Measurements from ENCODE around the gene STARD10.
"Not testable (repeated sequence)": the region's sequence is repeated elsewhere in the genome, so short reads cannot be mapped to it uniquely, and the experiment has no call there.

The STARD10 gene

DNA sequence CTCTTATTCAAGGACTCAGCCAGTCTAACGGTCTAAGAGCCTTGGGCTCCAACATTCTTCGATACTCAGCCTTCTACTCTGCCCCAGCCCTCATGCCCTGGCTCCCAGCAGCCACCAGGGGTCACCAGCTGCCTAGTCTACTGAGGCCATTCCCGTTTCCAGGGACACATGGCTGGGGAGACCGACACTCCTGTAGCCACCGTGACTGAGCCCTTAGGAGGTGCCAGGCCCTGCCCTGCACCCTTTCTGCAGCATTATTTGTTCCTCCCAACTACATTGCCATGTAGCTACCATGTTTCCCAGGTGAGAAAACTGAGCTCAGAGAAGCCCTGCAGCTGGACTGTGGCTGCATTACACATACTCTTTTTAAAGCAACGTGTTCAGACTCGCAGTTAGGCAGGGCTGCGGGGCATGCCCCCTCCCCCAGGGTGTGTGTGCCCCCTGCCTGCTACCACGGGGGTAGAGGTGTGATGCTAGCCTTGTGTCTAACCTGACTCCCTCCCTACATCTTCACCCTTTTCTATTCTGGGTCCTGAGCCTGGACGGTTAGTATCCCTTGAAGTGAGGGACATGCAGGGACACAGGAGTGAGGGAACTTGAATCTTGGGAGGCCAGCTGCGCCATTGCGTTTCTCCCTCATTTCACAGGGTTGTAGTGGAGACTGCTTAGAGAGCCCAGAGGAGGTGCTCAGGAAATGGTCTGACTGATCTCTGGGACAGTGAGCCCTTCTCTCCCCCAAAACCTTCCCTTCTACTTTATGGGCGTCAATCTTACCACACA lies 37.9 kb upstream of the STARD10 start:
- peak; percentile 70 for ATAC-seq (replicated peaks)
- Mint-ChIP-seq H3K4me1 (ENCODE audit: low read depth in 2 of 2) (peaks cover 25 to 28% of the 10 kb centered on the region in 2 donors), H3K27ac (peak overlapping the region; percentile 62 to 96)

GRCh38 chr11:72829884-72830533 lies 36.2 kb upstream of the STARD10 start:
- Mint-ChIP-seq H3K27me3 (no peaks in the 10 kb centered on the region), H3K4me1 (ENCODE audit: low read depth in 2 of 2) (peaks cover 21 to 28% of the 10 kb centered on the region in 2 donors), H3K27ac (peak overlapping the region; percentile 88 to 96), H3K9me3 (no peaks in the 10 kb centered on the region), H3K4me3 (no peak overlapping the region), H3K36me3 (ENCODE audit: insufficient read depth) (peaks cover 38% of the 10 kb centered on the region)
- no peak for DNase-seq
- ATAC-seq (replicated peaks) = no peak

More for the DNA sequence above, 37.9 kb upstream of the STARD10 start:
- Mint-ChIP-seq H3K36me3 (ENCODE audit: insufficient read depth) (peaks cover 40% of the 10 kb centered on the region), H3K27me3 (no peaks in the 10 kb centered on the region), H3K9me3 (no peaks in the 10 kb centered on the region), H3K4me3 (no peak overlapping the region)
- peak; percentile 34 to 52 (median 40) for DNase-seq

DNA sequence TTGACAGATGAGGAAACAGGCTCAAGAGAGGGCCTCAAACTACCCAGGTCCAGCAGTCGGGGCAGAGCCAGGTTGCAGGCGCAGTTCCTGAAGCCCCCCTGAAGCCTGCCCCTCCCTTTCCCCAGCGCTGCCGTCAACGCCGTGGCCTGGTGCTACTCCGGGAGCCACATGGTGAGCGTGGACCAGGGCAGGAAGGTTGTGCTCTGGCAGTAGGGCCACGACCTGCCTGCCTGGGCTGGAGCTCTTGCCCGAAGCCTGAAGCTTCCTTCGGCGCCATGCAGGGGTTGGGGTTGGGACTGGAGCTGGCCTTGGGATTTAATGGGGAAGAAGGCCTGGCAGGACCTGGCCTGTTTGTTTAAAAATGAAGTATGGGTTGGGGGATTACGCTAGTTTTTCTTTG lies 35.3 kb upstream of the STARD10 start:
- Mint-ChIP-seq H3K4me1 (ENCODE audit: low read depth in 2 of 2) (peaks cover 22 to 28% of the 10 kb centered on the region in 2 donors), H3K4me3 (peak overlapping the region in 1 of 2 donors; percentile 69), H3K36me3 (ENCODE audit: insufficient read depth) (peaks cover 42% of the 10 kb centered on the region), H3K27me3 (no peaks in the 10 kb centered on the region), H3K9me3 (no peaks in the 10 kb centered on the region), H3K27ac (peak overlapping the region; percentile 86 to 96)
- no peak for DNase-seq
- no peak for ATAC-seq (replicated peaks)

- no peaks in the 10 kb centered on the region for H3K9me3 Mint-ChIP-seq
- peak overlapping the region in 1 of 2 donors; percentile 69 for H3K4me3 Mint-ChIP-seq
- H3K27ac Mint-ChIP-seq = peak overlapping the region; percentile 86 to 96
- H3K36me3 Mint-ChIP-seq (ENCODE audit: insufficient read depth) = peaks cover 45% of the 10 kb centered on the region
- H3K4me1 Mint-ChIP-seq (ENCODE audit: low read depth in 2 of 2) = peaks cover 23 to 29% of the 10 kb centered on the region in 2 donors
- ATAC-seq (replicated peaks) = no peak
- H3K27me3 Mint-ChIP-seq = no peaks in the 10 kb centered on the region
- DNase-seq = no peak
These were observed 34.9 kb upstream of the STARD10 start for GRCh38 chr11:72828692-72829101.

GRCh38 chr11:72828081-72828567 lies 34.3 kb upstream of the STARD10 start:
- H3K4me3 Mint-ChIP-seq = peak overlapping the region in 1 of 2 donors; percentile 69
- H3K4me1 Mint-ChIP-seq (ENCODE audit: low read depth in 2 of 2) = peaks cover 25 to 32% of the 10 kb centered on the region in 2 donors
- H3K36me3 Mint-ChIP-seq (ENCODE audit: insufficient read depth) = peaks cover 49% of the 10 kb centered on the region
- DNase-seq (no peak), ATAC-seq (replicated peaks) (peak; percentile 39)
- no peaks in the 10 kb centered on the region for H3K27me3 Mint-ChIP-seq
- no peaks in the 10 kb centered on the region for H3K9me3 Mint-ChIP-seq
- H3K27ac Mint-ChIP-seq = peak overlapping the region; percentile 86 to 96

GRCh38 chr11:72827656-72828055 lies 33.8 kb upstream of the STARD10 start:
- DNase-seq, H3K27me3 Mint-ChIP-seq, H3K9me3 Mint-ChIP-seq: not testable (repeated sequence)
- Mint-ChIP-seq H3K36me3 (ENCODE audit: insufficient read depth) (peaks cover 53% of the 10 kb centered on the region), H3K4me3 (peak overlapping the region in 1 of 2 donors; percentile 69), H3K27ac (peak overlapping the region; percentile 86 to 96), H3K4me1 (ENCODE audit: low read depth in 2 of 2) (peaks cover 25 to 32% of the 10 kb centered on the region in 2 donors)
- ATAC-seq (replicated peaks) = peak; percentile 78

GRCh38 chr11:72826942-72827480 lies 33.2 kb upstream of the STARD10 start:
- peaks cover 52% of the 10 kb centered on the region for H3K36me3 Mint-ChIP-seq (ENCODE audit: insufficient read depth)
- no peaks in the 10 kb centered on the region for H3K9me3 Mint-ChIP-seq
- peak overlapping the region in 1 of 2 donors; percentile 69 for H3K4me3 Mint-ChIP-seq
- ATAC-seq (replicated peaks) (no peak), DNase-seq (no peak)
- peak overlapping the region; percentile 86 to 96 for H3K27ac Mint-ChIP-seq
- H3K4me1 Mint-ChIP-seq (ENCODE audit: low read depth in 2 of 2) = peaks cover 25 to 30% of the 10 kb centered on the region in 2 donors
- no peaks in the 10 kb centered on the region for H3K27me3 Mint-ChIP-seq

GRCh38 chr11:72826191-72826941 lies 32.5 kb upstream of the STARD10 start:
- Mint-ChIP-seq H3K4me1 (ENCODE audit: low read depth in 2 of 2) (peaks cover 22 to 24% of the 10 kb centered on the region in 2 donors), H3K27ac (peak overlapping the region; percentile 86 to 96), H3K27me3 (no peaks in the 10 kb centered on the region), H3K9me3 (no peaks in the 10 kb centered on the region), H3K4me3 (no peak overlapping the region), H3K36me3 (ENCODE audit: insufficient read depth) (peaks cover 57% of the 10 kb centered on the region)
- ATAC-seq (replicated peaks) = no peak
- DNase-seq = no peak

DNA sequence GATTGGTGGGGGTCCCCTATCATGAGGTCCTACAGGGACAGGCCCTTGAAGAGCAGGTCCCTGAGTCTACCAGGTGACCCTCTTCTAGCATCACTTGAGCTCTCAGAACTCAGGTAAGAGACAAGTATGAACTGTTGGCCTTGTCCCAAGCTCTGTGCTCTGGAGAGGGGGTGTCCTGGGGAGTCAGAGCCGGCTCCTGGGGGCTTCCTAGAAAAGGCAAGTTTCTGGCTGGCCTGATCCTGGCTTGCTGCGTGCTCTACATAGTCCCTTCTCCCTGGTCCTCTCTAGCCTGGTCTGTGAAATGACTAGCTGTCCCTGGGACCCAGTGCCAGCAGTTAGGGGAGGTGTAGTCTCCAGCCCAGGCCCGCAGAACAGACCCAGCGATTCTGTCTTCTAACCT lies 31.8 kb upstream of the STARD10 start:
- Mint-ChIP-seq H3K36me3 (ENCODE audit: insufficient read depth) (peaks cover 60% of the 10 kb centered on the region), H3K9me3 (no peaks in the 10 kb centered on the region), H3K4me3 (no peak overlapping the region), H3K4me1 (ENCODE audit: low read depth in 2 of 2) (peaks cover 21 to 27% of the 10 kb centered on the region in 2 donors), H3K27ac (peak overlapping the region; percentile 64 to 96), H3K27me3 (no peaks in the 10 kb centered on the region)
- ATAC-seq (replicated peaks) (no peak), DNase-seq (no peak)

DNA sequence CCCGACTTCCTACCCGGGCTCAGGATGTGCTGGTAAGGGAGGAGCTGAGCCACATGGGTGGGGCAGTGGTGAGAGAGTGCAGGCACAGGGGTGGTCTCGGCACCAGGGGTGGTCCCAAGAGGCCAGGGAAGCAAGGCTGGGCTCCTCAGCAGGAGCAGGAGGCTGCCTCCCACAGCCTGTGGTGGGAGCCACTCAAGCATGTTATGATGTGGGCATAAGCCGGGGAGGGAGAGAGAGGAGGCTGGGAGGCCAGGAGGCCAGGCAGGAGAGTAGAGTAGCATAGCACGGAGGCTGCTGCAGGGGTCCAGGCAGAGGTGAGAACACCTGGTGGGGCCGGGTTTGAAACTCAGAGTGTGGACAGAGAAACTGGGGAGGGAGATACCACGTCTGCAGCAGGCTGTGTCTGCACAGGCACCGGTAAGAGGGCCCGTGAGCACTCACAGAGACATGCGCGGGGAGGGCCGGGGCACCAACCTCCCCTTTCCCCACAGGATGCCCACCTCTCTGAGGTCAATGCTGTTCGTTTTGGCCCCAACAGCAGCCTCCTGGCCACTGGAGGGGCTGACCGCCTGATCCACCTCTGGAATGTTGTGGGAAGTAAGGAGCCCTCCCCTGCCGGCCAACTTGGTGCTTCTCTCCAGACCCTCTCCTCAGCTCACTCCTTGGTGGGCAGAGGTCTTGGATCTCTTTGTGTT lies 31.1 kb upstream of the STARD10 start:
- DNase-seq (no peak), ATAC-seq (replicated peaks) (no peak)
- peak overlapping the region; percentile 5 to 96 for H3K27ac Mint-ChIP-seq
- H3K4me3 Mint-ChIP-seq = no peak overlapping the region
- peaks cover 63% of the 10 kb centered on the region for H3K36me3 Mint-ChIP-seq (ENCODE audit: insufficient read depth)
- H3K27me3 Mint-ChIP-seq = no peaks in the 10 kb centered on the region
- peaks cover 20 to 28% of the 10 kb centered on the region in 2 donors for H3K4me1 Mint-ChIP-seq (ENCODE audit: low read depth in 2 of 2)
- H3K9me3 Mint-ChIP-seq = no peaks in the 10 kb centered on the region

GRCh38 chr11:72824020-72824419 lies 30.2 kb upstream of the STARD10 start:
- Mint-ChIP-seq H3K27me3 (no peaks in the 10 kb centered on the region), H3K4me1 (ENCODE audit: low read depth in 2 of 2) (peaks cover 17 to 27% of the 10 kb centered on the region in 2 donors), H3K36me3 (ENCODE audit: insufficient read depth) (peaks cover 65% of the 10 kb centered on the region), H3K9me3 (no peaks in the 10 kb centered on the region), H3K4me3 (no peak overlapping the region), H3K27ac (peak overlapping the region; percentile 92 to 96)
- ATAC-seq (replicated peaks) (no peak), DNase-seq (no peak)

DNA sequence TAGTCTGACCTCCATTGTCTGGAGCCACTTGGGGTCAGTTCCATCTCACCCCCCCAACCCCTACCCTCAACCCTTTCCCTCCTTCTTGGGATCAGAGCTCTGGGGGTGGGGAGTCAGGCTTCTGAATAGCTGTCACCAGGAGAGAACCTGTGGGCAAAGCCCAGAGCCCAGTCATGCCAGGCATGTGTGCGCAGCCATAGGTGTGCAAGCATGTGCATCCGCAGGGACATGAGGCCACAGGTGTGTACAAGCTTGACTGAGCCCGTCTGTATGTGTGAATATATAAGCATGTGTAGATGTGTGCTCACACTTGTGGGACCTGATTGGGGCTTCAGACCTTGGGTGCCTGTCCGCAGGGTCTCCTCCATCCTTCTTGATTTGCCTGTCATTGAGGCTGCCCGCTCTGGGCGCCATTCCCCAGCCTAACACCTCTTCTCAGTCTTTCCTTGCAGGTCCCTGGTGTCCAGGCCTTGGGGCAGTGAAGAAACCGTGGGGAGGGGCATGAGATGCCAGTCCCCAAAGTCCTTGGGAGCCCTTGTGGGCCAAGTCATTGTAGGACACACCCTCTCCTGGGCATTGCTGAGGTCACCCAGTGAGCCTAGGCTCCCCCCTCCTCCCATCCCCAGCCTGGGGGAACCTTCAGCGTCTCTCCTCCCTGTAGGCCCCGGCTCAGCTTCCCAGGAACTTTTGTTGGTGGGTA lies 29.4 kb upstream of the STARD10 start:
- Mint-ChIP-seq H3K4me3 (peak overlapping the region in 1 of 2 donors; percentile 15), H3K4me1 (ENCODE audit: low read depth in 2 of 2) (peaks cover 19 to 26% of the 10 kb centered on the region in 2 donors), H3K9me3 (no peaks in the 10 kb centered on the region), H3K36me3 (ENCODE audit: insufficient read depth) (peaks cover 69% of the 10 kb centered on the region), H3K27me3 (no peaks in the 10 kb centered on the region), H3K27ac (peak overlapping the region; percentile 92 to 96)
- DNase-seq (no peak), ATAC-seq (replicated peaks) (no peak)
